Hepatocyte (in vitro differentiated cells): ENCODE data around the gene STK32B. TPM values are rescaled to one million over a fixed set of nuclear protein-coding genes. Genes with fewer than 3 reads are reported as not detected.
"Not testable (repeated sequence)": the region's sequence is repeated elsewhere in the genome, so short reads cannot be mapped to it uniquely, and the experiment has no call there.

Source experiments
- DNase-seq: peaks from one replicate; pipeline ENCODE4 v3.0.0-alpha.2; 2016; ENCODE audit warnings: low spot score
- H2AFZ ChIP-seq: fragments of 200-600 bp; sonication (generic); 2 replicates; pipeline ENCODE4 v1.6.0; 2016; ENCODE audit warnings: antibody characterized with exemption, mild to moderate bottlenecking
- H3K27ac ChIP-seq: fragments of 200-600 bp; sonication (generic); 2 replicates; pipeline ENCODE4 v1.5.1; 2016; ENCODE audit warnings: mild to moderate bottlenecking
- H3K27me3 ChIP-seq: fragments of 200-600 bp; sonication (generic); 2 replicates; pipeline ENCODE4 v1.6.1; 2016
- H3K36me3 ChIP-seq: fragments of 200-600 bp; sonication (generic); replicated peaks from 2 replicates; pipeline ENCODE4 v1.5.1; 2016; ENCODE audit warnings: low read depth; ENCODE audit not compliant: insufficient read depth
- H3K4me1 ChIP-seq: fragments of 200-600 bp; sonication (generic); 2 replicates; pipeline ENCODE4 v1.5.1; 2016; ENCODE audit warnings: mild to moderate bottlenecking, moderate library complexity; ENCODE audit not compliant: insufficient read depth
- H3K4me2 ChIP-seq: fragments of 200-600 bp; sonication (generic); 2 replicates; pipeline ENCODE4 v1.6.0; 2016
- H3K4me3 ChIP-seq: fragments of 200-600 bp; sonication (generic); 2 replicates; pipeline ENCODE4 v1.5.1; 2016; ENCODE audit warnings: mild to moderate bottlenecking
- H3K79me2 ChIP-seq: fragments of 200-600 bp; sonication (generic); 2 replicates; pipeline ENCODE4 v1.6.0; 2017; ENCODE audit warnings: mild to moderate bottlenecking
- H3K9me2 ChIP-seq: fragments of 200-600 bp; sonication (generic); replicated peaks from 2 replicates; pipeline ENCODE4 v1.6.0; 2017; ENCODE audit warnings: mild to moderate bottlenecking; ENCODE audit not compliant: insufficient read depth
- H3K9me3 ChIP-seq: fragments of 200-600 bp; sonication (generic); 2 replicates; pipeline ENCODE4 v1.5.1; 2016; ENCODE audit warnings: low read depth, mild to moderate bottlenecking
- H4K20me1 ChIP-seq: fragments of 200-600 bp; sonication (generic); 2 replicates; pipeline ENCODE4 v1.6.0; 2016; ENCODE audit warnings: mild to moderate bottlenecking; ENCODE audit not compliant: insufficient read depth, poor library complexity, severe bottlenecking
- EZH2 ChIP-seq: fragments of 200-600 bp; sonication (generic); IDR thresholded peaks from 2 replicates; pipeline ENCODE4 v1.6.1; 2016; ENCODE audit warnings: antibody characterized with exemption, mild to moderate bottlenecking, borderline replicate concordance
- EZH2phosphoT487 ChIP-seq: fragments of 200-600 bp; sonication (generic); IDR thresholded peaks from one replicate; pipeline ENCODE4 v1.6.1; 2018; ENCODE audit warnings: antibody characterized with exemption, mild to moderate bottlenecking, low read depth, moderate library complexity; ENCODE audit not compliant: unreplicated experiment, severe bottlenecking
- WGBS: methylation state at CpG from one replicate; pipeline ENCODE4 v1.1.6; 2016; ENCODE audit warnings: low lambda C conversion rate; ENCODE audit errors: missing lambda C conversion rate; 5-methylcytosine and 5-hydroxymethylcytosine counted together
- polyA plus RNA-seq: library from polyadenylated mRNA; unstranded; fragments of >200 nt; fragmentation: Nextera tagmentation; extraction: Ambion mirVana; gene quantifications from 2 replicates; pipeline ENCODE4 v1.2.1, GENCODE V29; 2016
- total RNA-seq: library from RNA; depleted of rRNA; stranded (reverse); fragments of >200 nt; gene quantifications from 2 replicates; pipeline ENCODE4 v1.2.3, GENCODE V29; 2014
- TF ChIP-seq, protein P1 (sequence below): fragments of 200-600 bp; sonication (generic); IDR thresholded peaks from 2 replicates; pipeline ENCODE4 v1.5.1; 2016; ENCODE audit warnings: antibody characterized with exemption, mild to moderate bottlenecking; ENCODE audit not compliant: poor library complexity

STK32B gene
- total and polyA plus RNA-seq, 2 experiments from 2014 or later: 0.51 to 1.6 TPM

GRCh38 chr4:5277079-5277478 lies 225.8 kb downstream of the STK32B start:
- H3K36me3 ChIP-seq: no peaks in the 10 kb centered on the region
- 89% methylated on average over 2 of the region's 2 CpGs for WGBS

DNA sequence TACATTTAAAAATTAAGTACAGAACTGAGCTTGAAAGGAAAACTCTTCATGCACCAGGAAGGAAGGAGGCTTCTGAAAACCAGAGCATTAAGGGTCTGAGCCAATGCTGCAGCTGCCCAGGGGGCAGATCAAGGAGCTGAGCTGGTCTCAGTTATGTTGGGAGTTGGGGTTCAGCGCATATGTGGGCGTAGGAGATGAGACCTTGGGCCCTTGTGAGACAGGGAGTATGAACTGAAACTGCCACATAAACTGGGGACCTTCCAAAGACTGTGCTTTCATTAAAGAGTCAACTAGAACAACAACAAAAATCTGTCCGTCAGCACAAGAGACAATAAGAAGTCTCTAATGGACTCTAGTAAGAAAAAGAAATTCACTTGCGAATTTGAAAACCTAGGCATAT lies 226.9 kb downstream of the STK32B start:
- WGBS: 92% methylated on average over 4 of the region's 4 CpGs
- Histone ChIP-seq H2AFZ (no peak overlapping the region), H4K20me1 (no peaks in the 10 kb centered on the region), H3K79me2 (no peaks in the 10 kb centered on the region), H3K36me3 (no peaks in the 10 kb centered on the region), H3K4me3 (no peak overlapping the region), H3K4me2 (no peak overlapping the region), H3K9me2 (no peaks in the 10 kb centered on the region), H3K27ac (no peak overlapping the region), H3K27me3 (no peaks in the 10 kb centered on the region), H3K4me1 (no peaks in the 10 kb centered on the region), H3K9me3 (no peaks in the 10 kb centered on the region)
- DNase-seq: no peak
- TF ChIP-seq EZH2phosphoT487: no peak
- TF ChIP-seq, protein P1, sequence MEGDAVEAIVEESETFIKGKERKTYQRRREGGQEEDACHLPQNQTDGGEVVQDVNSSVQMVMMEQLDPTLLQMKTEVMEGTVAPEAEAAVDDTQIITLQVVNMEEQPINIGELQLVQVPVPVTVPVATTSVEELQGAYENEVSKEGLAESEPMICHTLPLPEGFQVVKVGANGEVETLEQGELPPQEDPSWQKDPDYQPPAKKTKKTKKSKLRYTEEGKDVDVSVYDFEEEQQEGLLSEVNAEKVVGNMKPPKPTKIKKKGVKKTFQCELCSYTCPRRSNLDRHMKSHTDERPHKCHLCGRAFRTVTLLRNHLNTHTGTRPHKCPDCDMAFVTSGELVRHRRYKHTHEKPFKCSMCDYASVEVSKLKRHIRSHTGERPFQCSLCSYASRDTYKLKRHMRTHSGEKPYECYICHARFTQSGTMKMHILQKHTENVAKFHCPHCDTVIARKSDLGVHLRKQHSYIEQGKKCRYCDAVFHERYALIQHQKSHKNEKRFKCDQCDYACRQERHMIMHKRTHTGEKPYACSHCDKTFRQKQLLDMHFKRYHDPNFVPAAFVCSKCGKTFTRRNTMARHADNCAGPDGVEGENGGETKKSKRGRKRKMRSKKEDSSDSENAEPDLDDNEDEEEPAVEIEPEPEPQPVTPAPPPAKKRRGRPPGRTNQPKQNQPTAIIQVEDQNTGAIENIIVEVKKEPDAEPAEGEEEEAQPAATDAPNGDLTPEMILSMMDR: no peak
- no peak for TF ChIP-seq EZH2

More at GRCh38 chr4:5277079-5277478, 225.8 kb downstream of the STK32B start:
- H3K4me2 ChIP-seq: no peak overlapping the region
- DNase-seq: no peak
- H3K79me2 ChIP-seq: no peaks in the 10 kb centered on the region
- H3K27ac ChIP-seq: no peak overlapping the region
- H3K27me3 ChIP-seq: no peaks in the 10 kb centered on the region
- no peaks in the 10 kb centered on the region for H4K20me1 ChIP-seq
- no peaks in the 10 kb centered on the region for H3K9me3 ChIP-seq
- TF ChIP-seq, protein P1: no peak
- no peak for TF ChIP-seq EZH2
- TF ChIP-seq EZH2phosphoT487: no peak
- H3K4me1 ChIP-seq: no peaks in the 10 kb centered on the region
- no peaks in the 10 kb centered on the region for H3K9me2 ChIP-seq
- H2AFZ ChIP-seq: no peak overlapping the region
- H3K4me3 ChIP-seq: no peak overlapping the region

GRCh38 chr4:5280069-5280468 lies 228.8 kb downstream of the STK32B start:
- not testable (repeated sequence) for DNase-seq, H3K4me2 ChIP-seq, H2AFZ ChIP-seq, H3K9me2 ChIP-seq, H4K20me1 ChIP-seq, H3K36me3 ChIP-seq, H3K27me3 ChIP-seq, H3K79me2 ChIP-seq, H3K4me1 ChIP-seq, H3K9me3 ChIP-seq, H3K4me3 ChIP-seq
- peak overlapping the region; percentile 22 for H3K27ac ChIP-seq
- WGBS: 72% methylated on average over 1 of the region's 1 CpG

DNA sequence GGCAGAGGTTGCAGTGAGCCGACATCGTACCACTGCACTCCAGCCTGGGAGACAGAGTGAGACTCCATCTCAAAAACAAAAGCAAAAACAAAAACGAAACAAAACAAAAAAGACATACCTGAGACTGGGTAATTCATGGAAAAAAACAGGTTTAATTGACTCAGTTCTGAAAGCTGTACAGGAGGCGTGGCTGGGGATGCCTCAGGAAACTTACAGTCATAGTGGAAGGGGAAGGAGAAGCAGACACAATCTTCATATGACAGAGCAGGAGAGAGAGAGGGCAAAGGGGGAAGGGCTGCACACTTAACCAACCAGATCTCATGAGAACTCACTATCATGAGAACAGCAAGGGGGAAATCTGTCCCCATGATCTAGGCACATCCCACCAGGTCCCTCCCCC lies 229.5 kb downstream of the STK32B start:
- Histone ChIP-seq H3K9me2 (no peaks in the 10 kb centered on the region), H3K27ac (no peak overlapping the region), H3K4me1 (no peaks in the 10 kb centered on the region), H3K9me3 (no peaks in the 10 kb centered on the region), H3K4me2 (no peak overlapping the region), H3K36me3 (no peaks in the 10 kb centered on the region), H3K4me3 (no peak overlapping the region), H4K20me1 (no peaks in the 10 kb centered on the region), H2AFZ (no peak overlapping the region), H3K27me3 (no peaks in the 10 kb centered on the region), H3K79me2 (no peaks in the 10 kb centered on the region)
- WGBS: 88% methylated on average over 4 of the region's 4 CpGs
- TF ChIP-seq EZH2phosphoT487 (no peak), EZH2 (no peak)
- TF ChIP-seq, protein P1: no peak
- DNase-seq: no peak
